ENCODE measurements around the gene WRAP73.

WRAP73 gene

GRCh38 chr1:3681898-3682806 is 32.2 kb upstream of the WRAP73 start:
- DNase-seq (ENCODE audit: low spot score): no peak

GRCh38 chr1:3681231-3681897 is 31.5 kb upstream of the WRAP73 start:
- DNase-seq (ENCODE audit: low spot score): no peak

GRCh38 chr1:3680488-3681230 is 30.8 kb upstream of the WRAP73 start:
- no peak for DNase-seq (ENCODE audit: low spot score)

- no peak for DNase-seq (ENCODE audit: low spot score)
Observed at GRCh38 chr1:3679799-3680453, 30.0 kb upstream of the WRAP73 start.

- DNase-seq (ENCODE audit: low spot score): no peak
Observed at GRCh38 chr1:3679098-3679555, 29.2 kb upstream of the WRAP73 start.

- no peak for DNase-seq (ENCODE audit: low spot score)
Observed at GRCh38 chr1:3678361-3679097, 28.6 kb upstream of the WRAP73 start.

GRCh38 chr1:3677484-3677883 is 27.6 kb upstream of the WRAP73 start:
- DNase-seq (ENCODE audit: low spot score): no peak

- no peak for DNase-seq (ENCODE audit: low spot score)
Observed at GRCh38 chr1:3676581-3677470, 26.9 kb upstream of the WRAP73 start.

GRCh38 chr1:3675436-3675835 is 25.5 kb upstream of the WRAP73 start:
- DNase-seq (ENCODE audit: low spot score): no peak

GRCh38 chr1:3674100-3675094 is 24.5 kb upstream of the WRAP73 start:
- DNase-seq (ENCODE audit: low spot score): no peak

- no peak for DNase-seq (ENCODE audit: low spot score)
Observed at GRCh38 chr1:3673381-3674099, 23.6 kb upstream of the WRAP73 start.

GRCh38 chr1:3672971-3673361 is 23.1 kb upstream of the WRAP73 start:
- no peak for DNase-seq (ENCODE audit: low spot score)

GRCh38 chr1:3672231-3672970 is 22.5 kb upstream of the WRAP73 start:
- no peak for DNase-seq (ENCODE audit: low spot score)

GRCh38 chr1:3671371-3672180 is 21.7 kb upstream of the WRAP73 start:
- no peak for DNase-seq (ENCODE audit: low spot score)

- no peak for DNase-seq (ENCODE audit: low spot score)
Observed at GRCh38 chr1:3670823-3671265, 20.9 kb upstream of the WRAP73 start.

GRCh38 chr1:3669971-3670431 is 20.1 kb upstream of the WRAP73 start:
- no peak for DNase-seq (ENCODE audit: low spot score)

GRCh38 chr1:3669421-3669821 is 19.5 kb upstream of the WRAP73 start:
- DNase-seq (ENCODE audit: low spot score): no peak
